ENCODE results near the gene MMP23B. TPM values are rescaled to one million over a fixed set of nuclear protein-coding genes. Genes with fewer than 3 reads are reported as not detected.

MMP23B gene
- total RNA-seq, 4 donors from 2014 or later: 0.49 to 7.6 (median 2.7) TPM

DNA sequence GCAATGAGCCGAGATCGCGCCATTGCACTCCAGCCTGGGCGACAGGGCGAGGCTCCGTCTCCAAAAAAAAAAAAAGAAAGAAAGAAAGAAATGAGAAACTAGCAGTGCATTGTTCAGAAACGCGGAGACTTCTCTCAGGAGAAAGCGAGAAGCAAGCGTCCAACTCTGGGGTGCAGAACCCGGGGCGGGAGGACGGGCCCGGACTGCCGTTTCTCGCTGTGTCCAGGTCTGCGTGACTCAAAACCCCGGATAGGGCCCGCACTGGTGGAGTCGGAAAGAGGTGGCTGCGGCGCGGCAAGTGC lies 17.1 kb upstream of the MMP23B start:
- Histone ChIP-seq H3K36me3 (peaks cover 0 to 33% (median 3%) of the 10 kb centered on the region in 3 donors), H3K27ac (peak overlapping the region; percentile 99 to 100 (median 100)), H3K27me3 (no peaks in the 10 kb centered on the region), H3K4me1 (peaks cover 24 to 55% (median 25%) of the 10 kb centered on the region in 3 donors), H3K9me3 (no peaks in the 10 kb centered on the region), H3K4me3 (peak overlapping the region; percentile 90 to 100 (median 92))
- intact Hi-C loops (cut with DNase I): no loop called here
- WGBS, 2 donors: 1% methylated on average over 22 to 23 of the region's 23 CpGs
- TF ChIP-seq, protein P1, sequence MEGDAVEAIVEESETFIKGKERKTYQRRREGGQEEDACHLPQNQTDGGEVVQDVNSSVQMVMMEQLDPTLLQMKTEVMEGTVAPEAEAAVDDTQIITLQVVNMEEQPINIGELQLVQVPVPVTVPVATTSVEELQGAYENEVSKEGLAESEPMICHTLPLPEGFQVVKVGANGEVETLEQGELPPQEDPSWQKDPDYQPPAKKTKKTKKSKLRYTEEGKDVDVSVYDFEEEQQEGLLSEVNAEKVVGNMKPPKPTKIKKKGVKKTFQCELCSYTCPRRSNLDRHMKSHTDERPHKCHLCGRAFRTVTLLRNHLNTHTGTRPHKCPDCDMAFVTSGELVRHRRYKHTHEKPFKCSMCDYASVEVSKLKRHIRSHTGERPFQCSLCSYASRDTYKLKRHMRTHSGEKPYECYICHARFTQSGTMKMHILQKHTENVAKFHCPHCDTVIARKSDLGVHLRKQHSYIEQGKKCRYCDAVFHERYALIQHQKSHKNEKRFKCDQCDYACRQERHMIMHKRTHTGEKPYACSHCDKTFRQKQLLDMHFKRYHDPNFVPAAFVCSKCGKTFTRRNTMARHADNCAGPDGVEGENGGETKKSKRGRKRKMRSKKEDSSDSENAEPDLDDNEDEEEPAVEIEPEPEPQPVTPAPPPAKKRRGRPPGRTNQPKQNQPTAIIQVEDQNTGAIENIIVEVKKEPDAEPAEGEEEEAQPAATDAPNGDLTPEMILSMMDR (IDR thresholded peaks at IDR 0.05): no peak
- no peak for TF ChIP-seq POLR2A (IDR thresholded peaks at IDR 0.05)
- DNase-seq: no peak

DNA sequence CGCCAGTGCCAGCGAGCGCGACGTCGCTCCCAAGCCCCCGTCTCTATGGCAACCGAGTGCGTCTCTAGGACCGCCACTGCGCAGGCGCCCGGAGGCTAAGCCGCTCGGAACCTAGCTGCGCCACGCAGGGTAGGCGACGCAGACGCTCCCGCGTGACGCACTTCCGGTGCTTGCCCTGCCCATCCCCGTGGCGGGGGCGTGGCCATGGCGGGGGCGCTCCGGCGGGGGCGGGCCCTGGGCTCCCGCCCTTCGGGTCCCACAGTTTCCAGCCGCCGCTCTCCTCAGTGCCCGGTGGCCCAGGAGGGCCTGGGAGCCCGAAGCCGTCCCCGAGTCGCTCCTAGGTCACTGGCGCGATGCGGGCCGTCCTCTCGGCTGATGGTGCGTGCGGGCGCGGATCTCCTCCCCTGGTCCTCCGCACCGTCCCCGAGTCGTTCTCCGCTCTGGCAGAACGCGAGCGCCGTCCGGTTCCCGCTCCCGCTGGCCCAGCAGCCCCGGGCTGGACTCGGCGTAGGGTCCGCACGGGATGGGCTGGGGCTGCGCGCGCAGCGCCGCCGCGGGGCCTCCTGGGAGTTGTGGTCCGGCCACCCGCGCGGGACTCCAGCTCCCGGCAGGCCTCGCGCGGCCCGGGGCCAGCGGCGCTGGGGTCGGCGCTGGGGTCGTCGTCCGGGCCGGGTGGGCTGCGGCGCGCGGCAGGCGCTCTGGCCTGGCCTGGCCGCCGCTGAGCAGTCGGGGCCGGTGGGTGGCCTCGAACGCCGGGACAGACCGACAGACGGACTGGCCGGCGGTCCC lies 16.5 kb upstream of the MMP23B start, which contains the start of gene MIB2:
MIB2 (plus strand) TSS at position 245 of the 789 bp plus-strand sequence. CDS start 7,953 bp downstream, outside the sequence.
- 0% methylated on average over 2 to 37 of the region's 107 CpGs for whole genome bisulfite sequencing, 2 donors
- Histone ChIP-seq H3K4me1 (peaks cover 24 to 56% (median 25%) of the 10 kb centered on the region in 3 donors), H3K36me3 (peaks cover 0 to 36% (median 3%) of the 10 kb centered on the region in 3 donors), H3K27me3 (no peaks in the 10 kb centered on the region), H3K4me3 (peak within 1 kb of the TSS; percentile 90 to 100 (median 92)), H3K27ac (peak within 1 kb of the TSS; percentile 99 to 100 (median 100)), H3K9me3 (no peaks in the 10 kb centered on the region)
- intact Hi-C loops (cut with DNase I): no loop called here
- peak in 2 of 4 donors; percentile 80 to 82 for TF ChIP-seq POLR2A (IDR thresholded peaks at IDR 0.05)
- TF ChIP-seq, protein P1 (IDR thresholded peaks at IDR 0.05): no peak
- peak; percentile 74 for DNase-seq

DNA sequence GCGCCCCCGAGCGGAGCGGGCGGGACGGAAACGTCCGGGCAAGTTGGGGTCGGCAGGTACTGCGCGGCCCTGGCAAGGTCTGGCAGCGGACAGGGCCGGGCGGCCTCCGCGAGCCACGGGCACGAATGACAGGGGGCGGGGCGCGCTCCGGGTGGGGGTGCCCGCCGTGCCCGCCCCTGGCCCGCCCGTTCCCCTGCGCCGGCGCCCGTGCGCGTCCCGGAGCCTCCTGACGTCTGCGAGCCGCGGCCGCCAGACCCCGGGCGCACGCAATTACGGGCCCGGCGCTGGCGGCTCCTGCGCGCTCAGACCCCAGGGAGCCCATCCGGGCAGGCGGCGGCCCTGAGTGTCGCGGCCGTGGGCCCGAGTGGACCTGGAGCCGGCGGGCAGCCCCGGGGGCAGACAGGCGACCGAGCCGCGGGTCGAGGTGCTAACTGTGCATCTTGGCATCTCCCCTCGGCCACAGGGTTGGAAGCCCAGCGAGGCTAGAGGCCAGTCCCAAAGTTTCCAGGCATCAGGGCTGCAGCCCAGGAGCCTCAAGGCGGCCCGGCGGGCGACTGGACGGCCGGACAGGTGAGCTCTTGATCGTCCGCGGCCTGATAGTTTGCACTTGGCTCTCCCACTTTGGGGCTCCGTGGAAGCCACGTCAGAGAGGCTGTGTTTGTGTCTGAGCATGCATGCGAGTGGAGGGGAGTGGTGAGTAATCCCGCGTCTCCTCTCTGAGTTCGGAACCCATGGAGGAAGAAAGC lies 15.8 kb upstream of the MMP23B start:
- H3K36me3 ChIP-seq: peaks cover 0 to 36% (median 3%) of the 10 kb centered on the region in 3 donors
- no peaks in the 10 kb centered on the region for H3K9me3 ChIP-seq
- intact Hi-C loops (cut with DNase I): no loop called here
- peaks cover 24 to 62% (median 25%) of the 10 kb centered on the region in 3 donors for H3K4me1 ChIP-seq
- 20% methylated on average over 10 of the region's 80 CpGs; no CpG with 5 or more reads in 1 of the 2 donors for WGBS, 2 donors
- TF ChIP-seq POLR2A (IDR thresholded peaks at IDR 0.05): no peak
- TF ChIP-seq, protein P1 (IDR thresholded peaks at IDR 0.05): no peak
- H3K27ac ChIP-seq: peak overlapping the region; percentile 99 to 100 (median 100)
- no peaks in the 10 kb centered on the region for H3K27me3 ChIP-seq
- H3K4me3 ChIP-seq: peak overlapping the region; percentile 90 to 100 (median 92)
- DNase-seq: no peak

DNA sequence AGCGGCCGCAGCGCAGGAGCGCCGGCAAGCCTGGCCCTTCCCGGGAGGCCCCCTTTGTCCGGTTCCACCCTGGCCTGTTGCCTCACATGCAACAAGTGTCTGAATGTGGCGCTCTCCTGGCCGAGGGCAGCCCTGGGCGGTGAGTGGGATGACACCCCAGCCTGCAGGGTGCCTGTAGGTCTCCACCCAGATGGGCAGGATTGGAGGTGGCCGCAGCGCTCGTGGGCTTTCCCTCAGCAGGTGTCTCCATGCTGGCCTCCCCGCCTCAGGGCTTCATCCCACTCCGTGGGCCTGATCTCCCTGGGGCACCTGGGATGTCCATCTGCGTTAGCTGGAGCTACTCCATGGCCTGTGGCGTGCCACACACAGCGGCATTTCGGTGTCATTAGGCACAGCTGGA lies 15.1 kb upstream of the MMP23B start:
- peak overlapping the region in 3 of 4 donors; percentile 99 to 100 (median 99) for H3K27ac ChIP-seq
- no peaks in the 10 kb centered on the region for H3K27me3 ChIP-seq
- peaks cover 0 to 36% (median 3%) of the 10 kb centered on the region in 3 donors for H3K36me3 ChIP-seq
- peak overlapping the region; percentile 90 to 100 (median 92) for H3K4me3 ChIP-seq
- TF ChIP-seq POLR2A (IDR thresholded peaks at IDR 0.05): no peak
- TF ChIP-seq, protein P1 (IDR thresholded peaks at IDR 0.05): no peak
- peaks cover 25 to 65% (median 26%) of the 10 kb centered on the region in 3 donors for H3K4me1 ChIP-seq
- no peak for DNase-seq
- H3K9me3 ChIP-seq: no peaks in the 10 kb centered on the region
- 80 to 85% methylated on average over 1 to 10 of the region's 19 CpGs for WGBS, 2 donors
- intact Hi-C loops (cut with DNase I): no loop called here

Data from esophagus squamous epithelium (tissue), 5 donors.